GM23338 (cell line): ENCODE measurements around the gene CPNE5. TPM values are rescaled to one million over a fixed set of nuclear protein-coding genes. Genes with fewer than 3 reads are reported as not detected.
A peak's percentile ranks its signal among the peaks of the same experiment; 100 is the strongest.

Experiments
- ATAC-seq: fragments of 200-7000 bp; cut with Tn5 transposase; 3 replicates; pipeline ENCODE4 v1.9.1; 2020
- DNase-seq: peaks from one replicate; pipeline ENCODE4 v3.0.0-alpha.2; 2015; ENCODE audit warnings: low spot score
- H2AFZ ChIP-seq: fragments of 200-600 bp; sonication (generic); 2 replicates; pipeline ENCODE4 v1.8.0; 2016; ENCODE audit warnings: antibody characterized with exemption, mild to moderate bottlenecking, moderate library complexity
- H3F3A ChIP-seq: fragments of 200-600 bp; sonication (generic); replicated peaks from 2 replicates; pipeline ENCODE4 v1.8.0; 2017; ENCODE audit warnings: antibody characterized with exemption, mixed run types, low read depth
- H3K27ac ChIP-seq: fragments of 200-600 bp; sonication (generic); 2 replicates; pipeline ENCODE4 v1.6.1; 2016; ENCODE audit warnings: low read depth
- H3K27me3 ChIP-seq: fragments of 200-600 bp; sonication (generic); 2 replicates; pipeline ENCODE4 v1.8.0; 2016; ENCODE audit warnings: mild to moderate bottlenecking, mixed run types, moderate library complexity; ENCODE audit not compliant: insufficient read depth
- H3K36me3 ChIP-seq: fragments of 200-600 bp; sonication (generic); 2 replicates; pipeline ENCODE4 v1.8.0; 2016; ENCODE audit warnings: mild to moderate bottlenecking; ENCODE audit not compliant: insufficient read depth
- H3K4me1 ChIP-seq: fragments of 200-600 bp; sonication (generic); 2 replicates; pipeline ENCODE4 v1.8.0; 2016; ENCODE audit warnings: mild to moderate bottlenecking, moderate library complexity; ENCODE audit not compliant: insufficient read depth
- H3K4me2 ChIP-seq: fragments of 200-600 bp; sonication (generic); 2 replicates; pipeline ENCODE4 v1.7.1; 2017; ENCODE audit warnings: mixed run types
- H3K4me3 ChIP-seq: fragments of 200-600 bp; sonication (generic); 2 replicates; pipeline ENCODE4 v1.6.1; 2016; ENCODE audit warnings: mixed run types
- H3K79me2 ChIP-seq: fragments of 200-600 bp; sonication (generic); replicated peaks from 2 replicates; pipeline ENCODE4 v1.8.0; 2017; ENCODE audit warnings: mild to moderate bottlenecking; ENCODE audit not compliant: insufficient read depth
- H3K9me2 ChIP-seq: fragments of 200-600 bp; sonication (generic); 2 replicates; pipeline ENCODE4 v1.8.0; 2017; ENCODE audit not compliant: insufficient read depth
- H4K20me1 ChIP-seq: fragments of 200-600 bp; sonication (generic); replicated peaks from 2 replicates; pipeline ENCODE4 v1.8.0; 2017; ENCODE audit warnings: mild to moderate bottlenecking; ENCODE audit not compliant: insufficient read depth
- H3K27ac Mint-ChIP-seq: 2 replicates; pipeline ENCODE4 v1.8.0; 2020; ENCODE audit warnings: inconsistent platforms, mild to moderate bottlenecking, moderate library complexity, mixed read lengths
- H3K27me3 Mint-ChIP-seq: 3 replicates; pipeline ENCODE4 v1.8.0; 2022; ENCODE audit warnings: low read depth, mild to moderate bottlenecking, moderate library complexity, mixed read lengths, inconsistent platforms; ENCODE audit not compliant: insufficient read depth, poor library complexity
- H3K36me3 Mint-ChIP-seq: 3 replicates; pipeline ENCODE4 v1.8.0; 2021; ENCODE audit warnings: low read depth, mild to moderate bottlenecking, inconsistent platforms, moderate library complexity, mixed read lengths
- H3K4me1 Mint-ChIP-seq: 3 replicates; pipeline ENCODE4 v1.8.0; 2020; ENCODE audit warnings: mild to moderate bottlenecking, inconsistent platforms, mixed read lengths
- H3K4me3 Mint-ChIP-seq: 3 replicates; pipeline ENCODE4 v1.8.0; 2021; ENCODE audit warnings: moderate library complexity, mild to moderate bottlenecking, inconsistent platforms, mixed read lengths
- H3K9me3 Mint-ChIP-seq: 3 replicates; pipeline ENCODE4 v1.8.0; 2020; ENCODE audit warnings: moderate library complexity, mild to moderate bottlenecking, inconsistent platforms, mixed read lengths
- CREB1 ChIP-seq: fragments of 250-450 bp; sonication (Bioruptor Pico); IDR thresholded peaks from 2 replicates; pipeline ENCODE4 v1.5.0; 2020; ENCODE audit warnings: low read depth, mild to moderate bottlenecking, moderate library complexity
- EZH2 ChIP-seq: fragments of 200-600 bp; sonication (generic); IDR thresholded peaks from one replicate; pipeline ENCODE4 v1.8.0; 2017; ENCODE audit warnings: antibody characterized with exemption, mild to moderate bottlenecking, low read depth; ENCODE audit not compliant: unreplicated experiment
- EZH2phosphoT487 ChIP-seq: fragments of 200-600 bp; sonication (generic); IDR thresholded peaks from one replicate; pipeline ENCODE4 v1.8.1; 2018; ENCODE audit warnings: antibody characterized with exemption; ENCODE audit not compliant: unreplicated experiment
- JUNB ChIP-seq: IDR thresholded peaks from one replicate; pipeline ENCODE4 v1.6.1; 2016; ENCODE audit warnings: antibody characterized with exemption; ENCODE audit not compliant: unreplicated experiment
- NANOG ChIP-seq: IDR thresholded peaks from 2 replicates; pipeline ENCODE4 v1.6.1; 2016; ENCODE audit warnings: antibody characterized with exemption, borderline replicate concordance
- STAT1 ChIP-seq: IDR thresholded peaks from one replicate; pipeline ENCODE4 v1.6.1; 2016; ENCODE audit warnings: antibody characterized with exemption; ENCODE audit not compliant: unreplicated experiment
- ZNF114 ChIP-seq: fragments of 250-450 bp; sonication (Bioruptor Pico); IDR thresholded peaks from 2 replicates; pipeline ENCODE4 v1.5.0; 2020; ENCODE audit warnings: mild to moderate bottlenecking, moderate library complexity
- ZNF331 ChIP-seq: fragments of 250-450 bp; sonication (Bioruptor Pico); IDR thresholded peaks from 2 replicates; pipeline ENCODE4 v1.5.0; 2020; ENCODE audit warnings: low read depth, mild to moderate bottlenecking, moderate library complexity
- polyA plus RNA-seq: library from polyadenylated mRNA; unstranded; fragments of >200 nt; fragmentation: Nextera tagmentation; extraction: Ambion mirVana; gene quantifications from 2 replicates; pipeline ENCODE4 v1.2.1, GENCODE V29; 2016
- total RNA-seq: library from RNA; depleted of rRNA; stranded (reverse); fragments of >200 nt; shearing (Covaris generic); gene quantifications from 2 replicates; pipeline ENCODE4 v1.2.3, GENCODE V29; 2014
- TF ChIP-seq, protein P1 (sequence below): IDR thresholded peaks from 2 replicates; pipeline ENCODE4 v1.6.1; 2016; ENCODE audit warnings: antibody characterized with exemption
- TF ChIP-seq, protein P2 (sequence below): IDR thresholded peaks from one replicate; pipeline ENCODE4 v1.6.1; 2018; ENCODE audit warnings: antibody characterized with exemption; ENCODE audit not compliant: unreplicated experiment
- TF ChIP-seq, protein P3 (sequence below): fragments of 250-450 bp; sonication (Bioruptor Pico); IDR thresholded peaks from 2 replicates; pipeline ENCODE4 v1.5.0; 2020; ENCODE audit warnings: mild to moderate bottlenecking, moderate library complexity
- TF ChIP-seq, protein P4 (sequence below), 2 experiments: fragments of 200-600 bp in 1 of 2; sonication (generic) in 1 of 2; conservative IDR thresholded peaks; 2 replicates each; pipeline versions ENCODE4 v1.5.1 to v1.6.1; 2016 to 2017; ENCODE audit warnings: antibody characterized with exemption in 2 of 2, low read depth in 2 of 2, mild to moderate bottlenecking in 2 of 2, moderate library complexity in 1 of 2

Gene CPNE5
- total and polyA plus RNA-seq, 2 experiments from 2014 or later: 0.14 to 0.42 TPM

DNA sequence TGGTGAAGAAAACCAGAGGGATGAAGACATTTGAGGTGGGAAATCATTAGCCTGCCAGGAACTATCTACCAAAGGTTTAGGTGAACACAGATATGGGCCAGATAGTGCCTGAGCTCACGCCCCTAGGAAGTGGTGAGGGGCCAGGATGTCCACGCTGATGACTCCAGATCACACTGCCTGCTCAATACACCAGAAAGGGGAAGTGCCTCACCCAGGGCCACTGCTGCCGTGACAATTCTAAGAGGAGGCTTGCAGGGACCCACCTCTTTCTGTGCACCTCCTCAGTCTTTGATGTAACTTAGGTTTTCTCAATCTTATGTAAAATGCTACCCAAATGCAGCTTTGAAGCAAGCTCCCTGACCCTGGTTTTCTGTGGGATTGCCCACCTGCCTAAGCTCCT is 147.0 kb downstream of the CPNE5 start:
- H3K4me3 ChIP-seq: no peak overlapping the region
- H3K9me2 ChIP-seq: no peaks in the 10 kb centered on the region
- H3K9me3 Mint-ChIP-seq: no peaks in the 10 kb centered on the region
- H3K27ac ChIP-seq: no peak overlapping the region
- no peaks in the 10 kb centered on the region; the same call in 1 of the 2 replicates for H4K20me1 ChIP-seq
- H3F3A ChIP-seq: no peaks in the 10 kb centered on the region
- H3K4me2 ChIP-seq: no peak overlapping the region
- H3K4me1 Mint-ChIP-seq: peaks cover 2% of the 10 kb centered on the region; the same call in 2 of the 3 replicates
- peaks cover 4% of the 10 kb centered on the region for H3K27me3 Mint-ChIP-seq
- H3K27me3 ChIP-seq: no peaks in the 10 kb centered on the region
- H3K79me2 ChIP-seq: no peaks in the 10 kb centered on the region
- peak overlapping the region; percentile 3; the same call in 1 of the 2 replicates for H2AFZ ChIP-seq
- H3K36me3 ChIP-seq: peaks cover 5% of the 10 kb centered on the region; the same call in 1 of the 2 replicates
- no peaks in the 10 kb centered on the region for H3K36me3 Mint-ChIP-seq
- H3K4me1 ChIP-seq: no peaks in the 10 kb centered on the region
- no peak overlapping the region for H3K27ac Mint-ChIP-seq
- DNase-seq (no peak), ATAC-seq (no peak)
- H3K4me3 Mint-ChIP-seq: no peak overlapping the region
- TF ChIP-seq, protein P1, sequence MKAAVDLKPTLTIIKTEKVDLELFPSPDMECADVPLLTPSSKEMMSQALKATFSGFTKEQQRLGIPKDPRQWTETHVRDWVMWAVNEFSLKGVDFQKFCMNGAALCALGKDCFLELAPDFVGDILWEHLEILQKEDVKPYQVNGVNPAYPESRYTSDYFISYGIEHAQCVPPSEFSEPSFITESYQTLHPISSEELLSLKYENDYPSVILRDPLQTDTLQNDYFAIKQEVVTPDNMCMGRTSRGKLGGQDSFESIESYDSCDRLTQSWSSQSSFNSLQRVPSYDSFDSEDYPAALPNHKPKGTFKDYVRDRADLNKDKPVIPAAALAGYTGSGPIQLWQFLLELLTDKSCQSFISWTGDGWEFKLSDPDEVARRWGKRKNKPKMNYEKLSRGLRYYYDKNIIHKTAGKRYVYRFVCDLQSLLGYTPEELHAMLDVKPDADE: no peak
- TF ChIP-seq STAT1 (no peak), JUNB (no peak), NANOG (no peak), EZH2phosphoT487 (no peak), ZNF331 (CRISPR knock-in tag) (no peak), ZNF114 (CRISPR knock-in tag) (no peak), EZH2 (no peak), CREB1 (CRISPR knock-in tag) (no peak)
- TF ChIP-seq, protein P2, sequence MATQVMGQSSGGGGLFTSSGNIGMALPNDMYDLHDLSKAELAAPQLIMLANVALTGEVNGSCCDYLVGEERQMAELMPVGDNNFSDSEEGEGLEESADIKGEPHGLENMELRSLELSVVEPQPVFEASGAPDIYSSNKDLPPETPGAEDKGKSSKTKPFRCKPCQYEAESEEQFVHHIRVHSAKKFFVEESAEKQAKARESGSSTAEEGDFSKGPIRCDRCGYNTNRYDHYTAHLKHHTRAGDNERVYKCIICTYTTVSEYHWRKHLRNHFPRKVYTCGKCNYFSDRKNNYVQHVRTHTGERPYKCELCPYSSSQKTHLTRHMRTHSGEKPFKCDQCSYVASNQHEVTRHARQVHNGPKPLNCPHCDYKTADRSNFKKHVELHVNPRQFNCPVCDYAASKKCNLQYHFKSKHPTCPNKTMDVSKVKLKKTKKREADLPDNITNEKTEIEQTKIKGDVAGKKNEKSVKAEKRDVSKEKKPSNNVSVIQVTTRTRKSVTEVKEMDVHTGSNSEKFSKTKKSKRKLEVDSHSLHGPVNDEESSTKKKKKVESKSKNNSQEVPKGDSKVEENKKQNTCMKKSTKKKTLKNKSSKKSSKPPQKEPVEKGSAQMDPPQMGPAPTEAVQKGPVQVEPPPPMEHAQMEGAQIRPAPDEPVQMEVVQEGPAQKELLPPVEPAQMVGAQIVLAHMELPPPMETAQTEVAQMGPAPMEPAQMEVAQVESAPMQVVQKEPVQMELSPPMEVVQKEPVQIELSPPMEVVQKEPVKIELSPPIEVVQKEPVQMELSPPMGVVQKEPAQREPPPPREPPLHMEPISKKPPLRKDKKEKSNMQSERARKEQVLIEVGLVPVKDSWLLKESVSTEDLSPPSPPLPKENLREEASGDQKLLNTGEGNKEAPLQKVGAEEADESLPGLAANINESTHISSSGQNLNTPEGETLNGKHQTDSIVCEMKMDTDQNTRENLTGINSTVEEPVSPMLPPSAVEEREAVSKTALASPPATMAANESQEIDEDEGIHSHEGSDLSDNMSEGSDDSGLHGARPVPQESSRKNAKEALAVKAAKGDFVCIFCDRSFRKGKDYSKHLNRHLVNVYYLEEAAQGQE: no peak
- TF ChIP-seq, protein P3, sequence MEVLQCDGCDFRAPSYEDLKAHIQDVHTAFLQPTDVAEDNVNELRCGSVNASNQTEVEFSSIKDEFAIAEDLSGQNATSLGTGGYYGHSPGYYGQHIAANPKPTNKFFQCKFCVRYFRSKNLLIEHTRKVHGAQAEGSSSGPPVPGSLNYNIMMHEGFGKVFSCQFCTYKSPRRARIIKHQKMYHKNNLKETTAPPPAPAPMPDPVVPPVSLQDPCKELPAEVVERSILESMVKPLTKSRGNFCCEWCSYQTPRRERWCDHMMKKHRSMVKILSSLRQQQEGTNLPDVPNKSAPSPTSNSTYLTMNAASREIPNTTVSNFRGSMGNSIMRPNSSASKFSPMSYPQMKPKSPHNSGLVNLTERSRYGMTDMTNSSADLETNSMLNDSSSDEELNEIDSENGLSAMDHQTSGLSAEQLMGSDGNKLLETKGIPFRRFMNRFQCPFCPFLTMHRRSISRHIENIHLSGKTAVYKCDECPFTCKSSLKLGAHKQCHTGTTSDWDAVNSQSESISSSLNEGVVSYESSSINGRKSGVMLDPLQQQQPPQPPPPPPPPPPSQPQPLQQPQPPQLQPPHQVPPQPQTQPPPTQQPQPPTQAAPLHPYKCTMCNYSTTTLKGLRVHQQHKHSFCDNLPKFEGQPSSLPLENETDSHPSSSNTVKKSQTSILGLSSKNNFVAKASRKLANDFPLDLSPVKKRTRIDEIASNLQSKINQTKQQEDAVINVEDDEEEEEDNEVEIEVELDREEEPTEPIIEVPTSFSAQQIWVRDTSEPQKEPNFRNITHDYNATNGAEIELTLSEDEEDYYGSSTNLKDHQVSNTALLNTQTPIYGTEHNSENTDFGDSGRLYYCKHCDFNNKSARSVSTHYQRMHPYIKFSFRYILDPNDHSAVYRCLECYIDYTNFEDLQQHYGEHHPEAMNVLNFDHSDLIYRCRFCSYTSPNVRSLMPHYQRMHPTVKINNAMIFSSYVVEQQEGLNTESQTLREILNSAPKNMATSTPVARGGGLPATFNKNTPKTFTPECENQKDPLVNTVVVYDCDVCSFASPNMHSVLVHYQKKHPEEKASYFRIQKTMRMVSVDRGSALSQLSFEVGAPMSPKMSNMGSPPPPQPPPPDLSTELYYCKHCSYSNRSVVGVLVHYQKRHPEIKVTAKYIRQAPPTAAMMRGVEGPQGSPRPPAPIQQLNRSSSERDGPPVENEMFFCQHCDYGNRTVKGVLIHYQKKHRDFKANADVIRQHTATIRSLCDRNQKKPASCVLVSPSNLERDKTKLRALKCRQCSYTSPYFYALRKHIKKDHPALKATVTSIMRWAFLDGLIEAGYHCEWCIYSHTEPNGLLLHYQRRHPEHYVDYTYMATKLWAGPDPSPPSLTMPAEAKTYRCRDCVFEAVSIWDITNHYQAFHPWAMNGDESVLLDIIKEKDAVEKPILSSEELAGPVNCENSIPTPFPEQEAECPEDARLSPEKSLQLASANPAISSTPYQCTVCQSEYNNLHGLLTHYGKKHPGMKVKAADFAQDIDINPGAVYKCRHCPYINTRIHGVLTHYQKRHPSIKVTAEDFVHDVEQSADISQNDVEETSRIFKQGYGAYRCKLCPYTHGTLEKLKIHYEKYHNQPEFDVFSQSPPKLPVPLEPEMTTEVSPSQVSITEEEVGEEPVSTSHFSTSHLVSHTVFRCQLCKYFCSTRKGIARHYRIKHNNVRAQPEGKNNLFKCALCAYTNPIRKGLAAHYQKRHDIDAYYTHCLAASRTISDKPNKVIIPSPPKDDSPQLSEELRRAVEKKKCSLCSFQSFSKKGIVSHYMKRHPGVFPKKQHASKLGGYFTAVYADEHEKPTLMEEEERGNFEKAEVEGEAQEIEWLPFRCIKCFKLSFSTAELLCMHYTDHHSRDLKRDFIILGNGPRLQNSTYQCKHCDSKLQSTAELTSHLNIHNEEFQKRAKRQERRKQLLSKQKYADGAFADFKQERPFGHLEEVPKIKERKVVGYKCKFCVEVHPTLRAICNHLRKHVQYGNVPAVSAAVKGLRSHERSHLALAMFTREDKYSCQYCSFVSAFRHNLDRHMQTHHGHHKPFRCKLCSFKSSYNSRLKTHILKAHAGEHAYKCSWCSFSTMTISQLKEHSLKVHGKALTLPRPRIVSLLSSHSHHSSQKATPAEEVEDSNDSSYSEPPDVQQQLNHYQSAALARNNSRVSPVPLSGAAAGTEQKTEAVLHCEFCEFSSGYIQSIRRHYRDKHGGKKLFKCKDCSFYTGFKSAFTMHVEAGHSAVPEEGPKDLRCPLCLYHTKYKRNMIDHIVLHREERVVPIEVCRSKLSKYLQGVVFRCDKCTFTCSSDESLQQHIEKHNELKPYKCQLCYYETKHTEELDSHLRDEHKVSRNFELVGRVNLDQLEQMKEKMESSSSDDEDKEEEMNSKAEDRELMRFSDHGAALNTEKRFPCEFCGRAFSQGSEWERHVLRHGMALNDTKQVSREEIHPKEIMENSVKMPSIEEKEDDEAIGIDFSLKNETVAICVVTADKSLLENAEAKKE (CRISPR knock-in tag): no peak
- TF ChIP-seq, protein P4, sequence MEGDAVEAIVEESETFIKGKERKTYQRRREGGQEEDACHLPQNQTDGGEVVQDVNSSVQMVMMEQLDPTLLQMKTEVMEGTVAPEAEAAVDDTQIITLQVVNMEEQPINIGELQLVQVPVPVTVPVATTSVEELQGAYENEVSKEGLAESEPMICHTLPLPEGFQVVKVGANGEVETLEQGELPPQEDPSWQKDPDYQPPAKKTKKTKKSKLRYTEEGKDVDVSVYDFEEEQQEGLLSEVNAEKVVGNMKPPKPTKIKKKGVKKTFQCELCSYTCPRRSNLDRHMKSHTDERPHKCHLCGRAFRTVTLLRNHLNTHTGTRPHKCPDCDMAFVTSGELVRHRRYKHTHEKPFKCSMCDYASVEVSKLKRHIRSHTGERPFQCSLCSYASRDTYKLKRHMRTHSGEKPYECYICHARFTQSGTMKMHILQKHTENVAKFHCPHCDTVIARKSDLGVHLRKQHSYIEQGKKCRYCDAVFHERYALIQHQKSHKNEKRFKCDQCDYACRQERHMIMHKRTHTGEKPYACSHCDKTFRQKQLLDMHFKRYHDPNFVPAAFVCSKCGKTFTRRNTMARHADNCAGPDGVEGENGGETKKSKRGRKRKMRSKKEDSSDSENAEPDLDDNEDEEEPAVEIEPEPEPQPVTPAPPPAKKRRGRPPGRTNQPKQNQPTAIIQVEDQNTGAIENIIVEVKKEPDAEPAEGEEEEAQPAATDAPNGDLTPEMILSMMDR (conservative IDR thresholded peaks at IDR 0.05; ENCODE audit: low read depth in 2 of 2): no peak
